HCT116 (cell line): ENCODE data around the gene CD22. TPM values are rescaled to one million over a fixed set of nuclear protein-coding genes. Genes with fewer than 3 reads are reported as not detected.

Experiments
- ATAC-seq: fragments of 200-7000 bp; cut with Tn5 transposase; 2 replicates; pipeline ENCODE4 v1.9.1; 2020; ENCODE audit warnings: mild to moderate bottlenecking, moderate library complexity
- BruUV-seq: library from RNA; stranded (reverse); fragments of 400-500 nt; replicated peaks from 2 replicates; lab custom pipeline; 2021; lab: Mats Ljungman, UMichigan
- CTCF ChIA-PET: fragments of 300-600 bp; sonication (Branson Sonifier 250); formaldehyde crosslinking; loops from one replicate; lab custom pipeline; 2021; ENCODE audit warnings: antibody characterized with exemption; lab: Charles Lee
- POLR2A ChIA-PET: fragments of 300-600, 350-600 bp; sonication (Branson Sonifier 250); formaldehyde crosslinking; loops from one replicate; lab custom pipeline; 2021; ENCODE audit warnings: antibody characterized with exemption; lab: Charles Lee
- RAD21 ChIA-PET, 2 experiments: fragments of 300-600 bp; sonication (Branson Sonifier 250); formaldehyde crosslinking; loops; one replicate each; lab custom pipeline; 2023; ENCODE audit warnings: low total read pairs in 2 of 2; ENCODE audit not compliant: uncharacterized antibody in 2 of 2, unreplicated experiment in 2 of 2, low non-redundant PET in 1 of 2; lab: Charles Lee
- DNase-seq: peaks from one replicate; pipeline ENCODE4 v3.0.0-alpha.2; 2010; ENCODE audit warnings: low read depth, low spot score
- H2AFZ ChIP-seq: fragments of 200-600 bp; shearing (Covaris generic), sonication (generic); 2 replicates; pipeline ENCODE4 v1.6.1; 2017; ENCODE audit warnings: low read depth, mixed run types, mixed read lengths, antibody characterized with exemption, low read length; ENCODE audit not compliant: poor library complexity, severe bottlenecking
- H3K27ac ChIP-seq: 2 replicates; pipeline ENCODE4 v1.5.1; 2012; ENCODE audit warnings: low read depth, low read length
- H3K27me3 ChIP-seq: fragments of 200-600 bp; sonication (generic); 2 replicates; pipeline ENCODE4 v1.6.1; 2016; ENCODE audit warnings: mixed run types, low read length, mixed read lengths; ENCODE audit not compliant: insufficient read depth
- H3K36me3 ChIP-seq, 2 experiments: fragments of 200-500 bp in 1 of 2; fragments of 200-600 bp in 1 of 2; sonication (Bioruptor generic) in 1 of 2; sonication (generic) in 1 of 2; 2 replicates each; pipeline versions ENCODE4 v1.5.1 to v1.6.1; 2014 to 2016; ENCODE audit warnings: low read length in 2 of 2, inconsistent platforms in 1 of 2, mixed read lengths in 1 of 2, mixed run types in 1 of 2; ENCODE audit not compliant: insufficient read depth in 2 of 2, control insufficient read depth in 1 of 2
- H3K4me1 ChIP-seq, 2 experiments: fragments of 200-600 bp in 1 of 2; sonication (generic) in 1 of 2; 2 replicates each; pipeline versions ENCODE4 v1.5.1 to v1.6.1; 2012 to 2017; ENCODE audit warnings: low read length in 2 of 2, inconsistent platforms in 1 of 2, mild to moderate bottlenecking in 1 of 2, mixed read lengths in 1 of 2, mixed run types in 1 of 2, moderate library complexity in 1 of 2; ENCODE audit not compliant: insufficient read depth in 2 of 2, control insufficient read depth in 1 of 2
- H3K4me2 ChIP-seq: fragments of 200-600 bp; sonication (generic); 2 replicates; pipeline ENCODE4 v1.6.1; 2017; ENCODE audit warnings: mixed run types, low read length, mixed read lengths
- H3K4me3 ChIP-seq, 2 experiments: fragments of 200-600 bp in 1 of 2; sonication (generic) in 1 of 2; replicated peaks in 1 of 2; 2 replicates each; pipeline ENCODE4 v1.5.1; 2011 to 2016; ENCODE audit warnings: low read length in 2 of 2, control low read depth in 1 of 2, low read depth in 1 of 2, mild to moderate bottlenecking in 1 of 2, mixed read lengths in 1 of 2, mixed run types in 1 of 2
- H3K79me2 ChIP-seq: fragments of 200-600 bp; sonication (generic); 2 replicates; pipeline ENCODE4 v1.6.1; 2017; ENCODE audit warnings: mild to moderate bottlenecking, mixed run types, low read length, moderate library complexity, mixed read lengths; ENCODE audit not compliant: insufficient read depth
- H3K9ac ChIP-seq: fragments of 200-600 bp; sonication (generic); 2 replicates; pipeline ENCODE4 v1.6.1; 2016; ENCODE audit warnings: low read length, mixed read lengths
- H3K9me2 ChIP-seq: fragments of 200-600 bp; sonication (generic), shearing (Covaris generic); 2 replicates; pipeline ENCODE4 v1.6.1; 2017; ENCODE audit warnings: mixed run types, mild to moderate bottlenecking, moderate library complexity; ENCODE audit not compliant: insufficient read depth
- H3K9me3 ChIP-seq, 2 experiments: fragments of 200-500 bp in 1 of 2; fragments of 200-600 bp in 1 of 2; sonication (Bioruptor generic) in 1 of 2; sonication (generic) in 1 of 2; 2 replicates each; pipeline ENCODE4 v1.6.1; 2014 to 2017; ENCODE audit warnings: low read length in 2 of 2, mixed read lengths in 2 of 2, inconsistent platforms in 1 of 2, low read depth in 1 of 2, mild to moderate bottlenecking in 1 of 2, mixed run types in 1 of 2, moderate library complexity in 1 of 2; ENCODE audit not compliant: control insufficient read depth in 1 of 2, insufficient read depth in 1 of 2
- H4K20me1 ChIP-seq: fragments of 200-600 bp; sonication (generic), shearing (Covaris generic); 2 replicates; pipeline ENCODE4 v1.6.1; 2017; ENCODE audit warnings: mixed run types, mild to moderate bottlenecking, moderate library complexity; ENCODE audit not compliant: insufficient read depth
- CBX3 ChIP-seq: IDR thresholded peaks from 2 replicates; pipeline ENCODE4 v1.6.1; 2012; ENCODE audit warnings: low read depth
- CEBPB ChIP-seq: IDR thresholded peaks from 2 replicates; pipeline ENCODE4 v1.6.1; 2012; ENCODE audit warnings: low read depth
- EGR1 ChIP-seq: IDR thresholded peaks from 2 replicates; pipeline ENCODE4 v1.6.1; 2012; ENCODE audit warnings: low read depth
- ELF1 ChIP-seq: IDR thresholded peaks from 2 replicates; pipeline ENCODE4 v1.6.1; 2012; ENCODE audit warnings: low read depth, borderline replicate concordance
- EZH2 ChIP-seq: fragments of 200-600 bp; sonication (generic); IDR thresholded peaks from 2 replicates; pipeline ENCODE4 v1.6.1; 2017; ENCODE audit warnings: antibody characterized with exemption, mixed run types
- EZH2phosphoT487 ChIP-seq: fragments of 200-600 bp; IDR thresholded peaks from 2 replicates; pipeline ENCODE4 v1.6.1; 2018; ENCODE audit warnings: antibody characterized with exemption, borderline replicate concordance
- JUND ChIP-seq: IDR thresholded peaks from 2 replicates; pipeline ENCODE4 v1.6.1; 2012
- POLR2AphosphoS5 ChIP-seq: IDR thresholded peaks from 2 replicates; pipeline ENCODE4 v1.6.1; 2011; ENCODE audit warnings: mild to moderate bottlenecking, low read depth, low read length, moderate library complexity
- SIN3A ChIP-seq: IDR thresholded peaks from 2 replicates; pipeline ENCODE4 v1.6.1; 2012; ENCODE audit warnings: low read depth
- YY1 ChIP-seq: IDR thresholded peaks from 2 replicates; pipeline ENCODE4 v1.6.1; 2011; ENCODE audit warnings: low read length, low read depth, moderate library complexity, mild to moderate bottlenecking; ENCODE audit not compliant: insufficient replicate concordance; ENCODE audit errors: extremely low read depth
- ZBTB33 ChIP-seq: IDR thresholded peaks from 2 replicates; pipeline ENCODE4 v1.6.1; 2011; ENCODE audit warnings: mild to moderate bottlenecking, low read length, moderate library complexity; ENCODE audit not compliant: insufficient replicate concordance; ENCODE audit errors: extremely low read depth
- ZNF274 ChIP-seq: fragments of 200-500 bp; sonication (Bioruptor generic); IDR thresholded peaks from 2 replicates; pipeline ENCODE4 v1.6.1; 2014; ENCODE audit warnings: mild to moderate bottlenecking, low read depth, low read length, inconsistent platforms
- intact Hi-C: fragments of 100-400 bp; cut with micrococcal nuclease; formaldehyde crosslinking; loops from 2 replicates; pipeline ENCODE4 v1.10.0; 2022
- total RNA-seq: library from RNA; stranded (reverse); gene quantifications from one replicate; pipeline ENCODE4 v1.2.1, GENCODE V29; 2021; ENCODE audit not compliant: unreplicated experiment
- TF ChIP-seq, protein P1 (sequence below), 3 experiments: fragments of 200-600 bp in 1 of 3; sonication (generic) in 1 of 3; IDR thresholded peaks in 2 of 3; conservative IDR thresholded peaks in 1 of 3; 2 replicates each; pipeline ENCODE4 v1.5.1; 2012 to 2017; ENCODE audit warnings: low read depth in 2 of 3, low read length in 2 of 3, antibody characterized with exemption in 1 of 3, borderline replicate concordance in 1 of 3, control low read depth in 1 of 3, mild to moderate bottlenecking in 1 of 3, mixed read lengths in 1 of 3, mixed run types in 1 of 3, moderate library complexity in 1 of 3; ENCODE audit not compliant: insufficient read depth in 1 of 3

Gene CD22
- total RNA-seq, 1 experiment from 2014 or later, result 7.0 TPM

DNA sequence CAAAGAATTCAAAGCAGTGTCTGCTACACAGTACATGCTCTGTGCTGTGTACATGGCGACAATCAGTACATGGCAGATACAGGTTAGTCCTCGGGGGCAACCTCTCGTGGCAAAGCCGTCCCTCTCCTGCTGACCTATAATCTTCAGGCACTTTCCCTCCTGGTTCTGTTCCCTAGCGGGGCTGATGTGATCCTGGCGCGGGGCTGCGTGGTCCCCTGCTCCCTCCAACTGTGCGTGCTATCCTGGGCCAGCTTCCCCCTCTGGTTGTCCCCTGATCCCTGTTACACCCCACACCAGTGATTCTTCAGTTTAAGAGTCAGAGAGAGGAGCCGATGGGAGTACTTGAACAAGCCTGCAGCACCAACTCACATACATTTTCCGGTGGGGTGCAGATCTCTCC is 25.0 kb upstream of the CD22 start:
- TF ChIP-seq YY1 (no peak), SIN3A (no peak), CBX3 (no peak), CEBPB (no peak), ELF1 (no peak)
- intact Hi-C loops, result no loop called here

DNA sequence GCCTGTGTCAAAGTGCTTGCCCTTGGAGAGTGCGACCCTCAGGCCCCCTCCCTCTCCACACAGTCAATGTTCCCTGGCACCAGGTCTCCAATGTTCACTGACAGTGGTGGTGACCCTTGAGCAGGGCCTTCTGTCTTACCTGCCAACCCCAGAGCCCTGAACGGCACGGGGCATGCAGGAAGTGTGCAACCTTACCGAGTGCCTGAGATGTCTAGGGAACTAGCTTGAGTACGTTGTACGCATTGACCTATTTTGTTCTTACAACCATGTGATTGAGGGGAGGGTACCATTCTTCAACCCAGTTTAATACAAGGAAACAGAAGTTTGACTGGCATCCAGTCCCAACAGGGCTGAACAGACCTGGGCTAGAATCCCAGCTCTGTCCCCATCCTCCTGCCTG is 23.8 kb upstream of the CD22 start:
- Histone ChIP-seq H3K4me2 (no peak overlapping the region), H3K27ac (no peak overlapping the region), H2AFZ (no peak overlapping the region), H3K79me2 (no peaks in the 10 kb centered on the region), H3K9ac (no peak overlapping the region)
- CTCF ChIA-PET, result no interaction called here
- TF ChIP-seq JUND (no peak), ZBTB33 (no peak), EZH2phosphoT487 (no peak), EGR1 (no peak), POLR2AphosphoS5 (no peak), ZNF274 (no peak), CBX3 (no peak), EZH2 (no peak), ELF1 (no peak)
- TF ChIP-seq, protein P1, sequence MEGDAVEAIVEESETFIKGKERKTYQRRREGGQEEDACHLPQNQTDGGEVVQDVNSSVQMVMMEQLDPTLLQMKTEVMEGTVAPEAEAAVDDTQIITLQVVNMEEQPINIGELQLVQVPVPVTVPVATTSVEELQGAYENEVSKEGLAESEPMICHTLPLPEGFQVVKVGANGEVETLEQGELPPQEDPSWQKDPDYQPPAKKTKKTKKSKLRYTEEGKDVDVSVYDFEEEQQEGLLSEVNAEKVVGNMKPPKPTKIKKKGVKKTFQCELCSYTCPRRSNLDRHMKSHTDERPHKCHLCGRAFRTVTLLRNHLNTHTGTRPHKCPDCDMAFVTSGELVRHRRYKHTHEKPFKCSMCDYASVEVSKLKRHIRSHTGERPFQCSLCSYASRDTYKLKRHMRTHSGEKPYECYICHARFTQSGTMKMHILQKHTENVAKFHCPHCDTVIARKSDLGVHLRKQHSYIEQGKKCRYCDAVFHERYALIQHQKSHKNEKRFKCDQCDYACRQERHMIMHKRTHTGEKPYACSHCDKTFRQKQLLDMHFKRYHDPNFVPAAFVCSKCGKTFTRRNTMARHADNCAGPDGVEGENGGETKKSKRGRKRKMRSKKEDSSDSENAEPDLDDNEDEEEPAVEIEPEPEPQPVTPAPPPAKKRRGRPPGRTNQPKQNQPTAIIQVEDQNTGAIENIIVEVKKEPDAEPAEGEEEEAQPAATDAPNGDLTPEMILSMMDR (IDR thresholded peaks at IDR 0.05 in 2 of 3, conservative IDR thresholded peaks at IDR 0.05 in 1 of 3; ENCODE audit: borderline replicate concordance in 1 of 3, insufficient read depth in 1 of 3, low read depth in 2 of 3, low read length in 2 of 3), result no peak
- TF ChIP-seq, all 23 proteins: peak for 0
- H4K20me1 ChIP-seq, result no peaks in the 10 kb centered on the region
- no peaks in the 10 kb centered on the region for H3K36me3 ChIP-seq
- POLR2A ChIA-PET, result no interaction called here
- ATAC-seq (no peak), DNase-seq (no peak)
- no peaks in the 10 kb centered on the region for H3K9me2 ChIP-seq
- no TSS peak for BruUV-seq
- no peaks in the 10 kb centered on the region for H3K9me3 ChIP-seq
- intact Hi-C loops, result no loop called here
- H3K4me1 ChIP-seq, result peaks cover 0 to 9% of the 10 kb centered on the region in 2 experiments; a peak in 1 of 4 replicates
- RAD21 ChIA-PET, result no interaction called here
- H3K27me3 ChIP-seq, result no peaks in the 10 kb centered on the region
- no peak overlapping the region for H3K4me3 ChIP-seq

More for the DNA sequence above, 25.0 kb upstream of the CD22 start:
- no peak overlapping the region for H3K9ac ChIP-seq
- H3K9me3 ChIP-seq, result no peaks in the 10 kb centered on the region
- BruUV-seq, result no TSS peak
- H2AFZ ChIP-seq, result no peak overlapping the region
- no peaks in the 10 kb centered on the region for H3K27me3 ChIP-seq
- ChIA-PET RAD21 (no interaction called here), CTCF (no interaction called here), POLR2A (no interaction called here)
- no peaks in the 10 kb centered on the region for H3K79me2 ChIP-seq
- no peaks in the 10 kb centered on the region for H4K20me1 ChIP-seq
- H3K9me2 ChIP-seq, result no peaks in the 10 kb centered on the region
- no peaks in the 10 kb centered on the region; a peak in 1 of 4 replicates for H3K4me1 ChIP-seq
- no peaks in the 10 kb centered on the region for H3K36me3 ChIP-seq
- H3K4me3 ChIP-seq, result no peak overlapping the region
- DNase-seq, result no peak
- H3K27ac ChIP-seq, result no peak overlapping the region
- no peak for ATAC-seq
- H3K4me2 ChIP-seq, result no peak overlapping the region
